Measurements from ENCODE around the gene ZNF239. TPM values are rescaled to one million over a fixed set of nuclear protein-coding genes. Genes with fewer than 3 reads are reported as not detected.
A peak's percentile ranks its signal among the peaks of the same experiment; 100 is the strongest.
"Not testable (repeated sequence)": the region's sequence is repeated elsewhere in the genome, so short reads cannot be mapped to it uniquely, and the experiment has no call there.

Gene ZNF239
- total and polyA plus RNA-seq, 9 donors, result 5.7 to 10.8 (median 7.1) TPM

GRCh38 chr10:43605850-43606322, 31.5 kb upstream of the ZNF239 start:
- no peak for DNase-seq
- Histone ChIP-seq H3K9me3 (replicated peaks; ENCODE audit: control insufficient read depth, low read depth, low read length) (no peaks in the 10 kb centered on the region), H3K27me3 (ENCODE audit: control insufficient read depth, insufficient read depth, low read length) (no peaks in the 10 kb centered on the region), H3K36me3 (ENCODE audit: control insufficient read depth, insufficient read depth, low read length) (peaks cover 13% of the 10 kb centered on the region), H3K27ac (ENCODE audit: low read length) (no peak overlapping the region), H3K4me3 (ENCODE audit: low read length) (peak overlapping the region; percentile 66), H3K4me1 (ENCODE audit: control insufficient read depth, insufficient read depth, low read length) (peaks cover 6% of the 10 kb centered on the region)
- whole genome bisulfite sequencing (ENCODE audit: insufficient coverage), result 52% methylated on average over 11 of the region's 12 CpGs

DNA sequence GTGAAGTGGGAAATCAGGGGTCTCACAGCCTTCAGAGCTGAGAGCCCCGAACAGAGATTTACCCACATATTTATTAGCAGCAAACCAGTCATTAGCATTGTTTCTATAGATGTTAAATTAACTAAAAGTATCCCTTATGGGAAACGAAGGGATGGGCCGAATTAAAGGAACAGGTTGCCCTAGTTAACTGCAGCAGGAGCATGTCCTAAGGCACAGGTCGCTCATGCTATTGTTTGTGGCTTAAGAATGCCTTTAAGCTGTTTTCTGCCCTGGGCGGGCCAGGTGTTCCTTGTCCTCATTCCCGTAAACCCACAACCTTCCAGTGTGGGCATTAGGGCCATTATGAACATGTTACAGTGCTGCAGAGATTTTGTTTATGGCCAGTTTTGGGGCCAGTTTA, 27.2 kb upstream of the ZNF239 start:
- H3K36me3 ChIP-seq (ENCODE audit: control insufficient read depth, insufficient read depth, low read length); H3K4me1 ChIP-seq (ENCODE audit: control insufficient read depth, insufficient read depth, low read length); H3K4me3 ChIP-seq (ENCODE audit: low read length); DNase-seq; H3K27me3 ChIP-seq (ENCODE audit: control insufficient read depth, insufficient read depth, low read length); H3K9me3 ChIP-seq (replicated peaks; ENCODE audit: control insufficient read depth, low read depth, low read length); H3K27ac ChIP-seq (ENCODE audit: low read length): not testable (repeated sequence)
- no CpG with 5 or more reads among the region's 6 CpGs for WGBS (ENCODE audit: insufficient coverage)

- no peaks in the 10 kb centered on the region for H3K9me3 ChIP-seq (replicated peaks; ENCODE audit: control insufficient read depth, low read depth, low read length)
- no peak overlapping the region for H3K27ac ChIP-seq (ENCODE audit: low read length)
- WGBS (ENCODE audit: insufficient coverage), result no CpG with 5 or more reads among the region's 2 CpGs
Observed at GRCh38 chr10:43599333-43599732, 24.9 kb upstream of the ZNF239 start.

DNA sequence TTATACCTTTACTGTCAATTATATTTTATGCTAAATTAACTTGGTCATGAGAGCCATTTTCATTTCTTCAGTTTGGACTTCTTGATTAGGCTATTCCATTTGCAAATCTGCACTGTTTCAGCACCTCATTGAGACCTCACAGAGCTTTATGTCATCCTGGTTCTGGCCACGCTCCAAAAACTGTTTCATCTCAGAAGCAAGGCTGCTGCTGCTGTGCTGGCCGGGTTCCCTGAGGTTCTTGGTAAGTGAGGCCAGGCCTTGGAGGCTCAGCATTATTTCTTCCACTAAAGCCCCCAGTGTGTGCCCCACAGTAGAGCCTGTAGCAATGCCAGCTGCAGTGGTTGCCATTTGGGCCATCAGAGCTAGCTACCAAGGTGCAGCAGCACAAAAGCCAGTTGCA, 24.0 kb upstream of the ZNF239 start:
- Histone ChIP-seq H3K27ac (ENCODE audit: low read length) (no peak overlapping the region), H3K36me3 (ENCODE audit: control insufficient read depth, insufficient read depth, low read length) (no peaks in the 10 kb centered on the region), H3K4me3 (ENCODE audit: low read length) (no peak overlapping the region), H3K27me3 (ENCODE audit: control insufficient read depth, insufficient read depth, low read length) (no peaks in the 10 kb centered on the region), H3K4me1 (ENCODE audit: control insufficient read depth, insufficient read depth, low read length) (peaks cover 18% of the 10 kb centered on the region), H3K9me3 (replicated peaks; ENCODE audit: control insufficient read depth, low read depth, low read length) (no peaks in the 10 kb centered on the region)
- DNase-seq, result peak; percentile 46
- 0% methylated on average over 1 of the region's 2 CpGs for WGBS (ENCODE audit: insufficient coverage)

More at GRCh38 chr10:43599333-43599732, 24.9 kb upstream of the ZNF239 start:
- Histone ChIP-seq H3K4me1 (ENCODE audit: control insufficient read depth, insufficient read depth, low read length) (peaks cover 18% of the 10 kb centered on the region), H3K36me3 (ENCODE audit: control insufficient read depth, insufficient read depth, low read length) (no peaks in the 10 kb centered on the region), H3K4me3 (ENCODE audit: low read length) (no peak overlapping the region), H3K27me3 (ENCODE audit: control insufficient read depth, insufficient read depth, low read length) (no peaks in the 10 kb centered on the region)
- no peak for DNase-seq

DNA sequence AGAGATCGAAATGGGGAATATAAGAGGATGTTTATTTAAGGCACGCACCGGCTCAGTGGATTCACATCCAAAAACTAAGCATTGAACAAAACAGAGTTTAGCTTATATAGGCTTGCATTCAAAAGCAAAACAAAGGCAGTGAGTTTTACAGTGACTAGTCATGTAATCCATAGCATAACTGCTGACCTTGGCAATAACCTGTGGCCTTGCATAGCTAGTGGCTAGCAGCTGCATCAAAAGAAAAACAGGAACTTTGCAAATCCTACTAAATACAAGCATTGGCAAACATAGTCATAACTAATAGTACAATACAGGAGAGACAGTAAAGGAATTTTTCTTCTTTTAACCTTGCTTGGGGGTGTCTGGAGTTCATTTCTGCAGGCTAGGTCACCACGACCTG, 22.1 kb upstream of the ZNF239 start:
- Histone ChIP-seq H3K27me3 (ENCODE audit: control insufficient read depth, insufficient read depth, low read length) (peaks cover 2% of the 10 kb centered on the region), H3K4me3 (ENCODE audit: low read length) (no peak overlapping the region), H3K27ac (ENCODE audit: low read length) (no peak overlapping the region), H3K36me3 (ENCODE audit: control insufficient read depth, insufficient read depth, low read length) (no peaks in the 10 kb centered on the region), H3K4me1 (ENCODE audit: control insufficient read depth, insufficient read depth, low read length) (peaks cover 18% of the 10 kb centered on the region), H3K9me3 (replicated peaks; ENCODE audit: control insufficient read depth, low read depth, low read length) (no peaks in the 10 kb centered on the region)
- peak; percentile 27 for DNase-seq
- WGBS (ENCODE audit: insufficient coverage), result no CpG with 5 or more reads among the region's 4 CpGs

DNA sequence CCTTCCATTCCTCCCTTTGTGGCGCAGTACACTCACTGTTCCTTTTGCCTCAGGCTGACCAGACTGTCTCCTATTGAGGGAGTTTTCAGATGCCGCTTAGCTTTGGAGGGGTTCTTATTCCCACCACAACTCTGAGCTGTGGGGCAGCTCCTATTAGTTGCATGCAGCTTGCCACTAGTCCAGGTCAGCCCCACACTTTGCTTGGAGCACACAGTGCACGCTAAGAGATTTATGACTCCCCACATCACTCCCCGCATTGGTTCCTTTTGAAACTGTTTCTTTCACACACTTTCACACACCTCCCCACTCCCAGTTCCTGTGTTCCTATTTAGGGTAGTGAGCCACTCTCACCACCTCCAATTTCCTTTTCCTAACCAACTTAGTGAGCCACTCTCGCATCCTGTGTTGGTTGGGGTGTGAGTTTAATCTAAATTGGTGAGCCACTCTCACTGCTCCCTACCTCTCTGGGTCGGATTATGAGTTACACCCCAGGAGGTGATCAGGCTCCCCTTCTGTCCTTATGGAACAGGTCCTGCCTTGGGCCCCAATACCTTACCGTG, 21.4 kb upstream of the ZNF239 start:
- 40% methylated on average over 3 of the region's 7 CpGs for WGBS (ENCODE audit: insufficient coverage)
- H3K4me3 ChIP-seq (ENCODE audit: low read length), result no peak overlapping the region
- no peak for DNase-seq
- peaks cover 2% of the 10 kb centered on the region for H3K27me3 ChIP-seq (ENCODE audit: control insufficient read depth, insufficient read depth, low read length)
- peaks cover 18% of the 10 kb centered on the region for H3K4me1 ChIP-seq (ENCODE audit: control insufficient read depth, insufficient read depth, low read length)
- H3K9me3 ChIP-seq (replicated peaks; ENCODE audit: control insufficient read depth, low read depth, low read length), result no peaks in the 10 kb centered on the region
- no peak overlapping the region for H3K27ac ChIP-seq (ENCODE audit: low read length)
- no peaks in the 10 kb centered on the region for H3K36me3 ChIP-seq (ENCODE audit: control insufficient read depth, insufficient read depth, low read length)

DNA sequence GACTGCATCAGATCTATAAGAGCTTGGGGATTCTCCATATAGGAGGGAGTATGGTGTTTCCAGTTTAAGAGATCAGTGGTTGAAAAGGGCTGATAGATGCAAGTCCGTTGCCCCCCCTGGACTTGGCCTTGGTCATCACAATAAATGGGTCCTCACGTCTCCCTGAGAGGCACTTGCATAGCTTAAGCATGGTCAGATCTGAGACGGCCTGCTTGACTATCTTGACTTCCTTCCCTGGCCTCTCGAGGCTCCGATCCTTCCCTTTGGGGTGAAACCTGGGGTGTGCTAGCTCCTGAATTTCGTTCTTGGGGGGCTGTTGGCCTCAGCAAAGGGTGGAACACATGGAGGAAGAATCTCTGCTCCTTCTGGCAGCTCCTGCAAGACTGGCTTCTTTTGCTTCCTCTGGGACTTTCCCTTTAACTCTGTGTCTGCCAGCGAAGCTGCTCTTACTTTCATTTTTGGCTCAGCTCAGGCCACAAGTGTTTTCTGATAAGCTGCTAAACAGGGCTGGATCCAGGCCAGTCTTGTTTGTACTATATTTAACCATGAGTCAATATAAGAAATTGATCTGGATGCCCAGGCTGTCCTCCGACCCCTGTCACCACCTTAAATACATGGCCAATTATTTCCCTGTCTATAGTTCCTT, 20.7 kb upstream of the ZNF239 start:
- peaks cover 2% of the 10 kb centered on the region for H3K27me3 ChIP-seq (ENCODE audit: control insufficient read depth, insufficient read depth, low read length)
- no peaks in the 10 kb centered on the region for H3K9me3 ChIP-seq (replicated peaks; ENCODE audit: control insufficient read depth, low read depth, low read length)
- 24% methylated on average over 6 of the region's 8 CpGs for WGBS (ENCODE audit: insufficient coverage)
- peak; percentile 58 for DNase-seq
- H3K36me3 ChIP-seq (ENCODE audit: control insufficient read depth, insufficient read depth, low read length), result no peaks in the 10 kb centered on the region
- no peak overlapping the region for H3K27ac ChIP-seq (ENCODE audit: low read length)
- H3K4me3 ChIP-seq (ENCODE audit: low read length), result no peak overlapping the region
- H3K4me1 ChIP-seq (ENCODE audit: control insufficient read depth, insufficient read depth, low read length), result peaks cover 18% of the 10 kb centered on the region

GRCh38 chr10:43591303-43591904, 17.0 kb upstream of the ZNF239 start:
- Histone ChIP-seq H3K27me3 (ENCODE audit: control insufficient read depth, insufficient read depth, low read length) (peaks cover 2% of the 10 kb centered on the region), H3K27ac (ENCODE audit: low read length) (no peak overlapping the region), H3K4me3 (ENCODE audit: low read length) (no peak overlapping the region), H3K9me3 (replicated peaks; ENCODE audit: control insufficient read depth, low read depth, low read length) (no peaks in the 10 kb centered on the region), H3K36me3 (ENCODE audit: control insufficient read depth, insufficient read depth, low read length) (no peaks in the 10 kb centered on the region), H3K4me1 (ENCODE audit: control insufficient read depth, insufficient read depth, low read length) (peaks cover 14% of the 10 kb centered on the region)
- DNase-seq, result no peak
- no CpG with 5 or more reads among the region's 5 CpGs for WGBS (ENCODE audit: insufficient coverage)

GRCh38 chr10:43586730-43587115, 12.3 kb upstream of the ZNF239 start:
- H3K9me3 ChIP-seq (replicated peaks; ENCODE audit: control insufficient read depth, low read depth, low read length); H3K4me1 ChIP-seq (ENCODE audit: control insufficient read depth, insufficient read depth, low read length): not testable (repeated sequence)
- no CpG with 5 or more reads among the region's 3 CpGs for WGBS (ENCODE audit: insufficient coverage)

DNA sequence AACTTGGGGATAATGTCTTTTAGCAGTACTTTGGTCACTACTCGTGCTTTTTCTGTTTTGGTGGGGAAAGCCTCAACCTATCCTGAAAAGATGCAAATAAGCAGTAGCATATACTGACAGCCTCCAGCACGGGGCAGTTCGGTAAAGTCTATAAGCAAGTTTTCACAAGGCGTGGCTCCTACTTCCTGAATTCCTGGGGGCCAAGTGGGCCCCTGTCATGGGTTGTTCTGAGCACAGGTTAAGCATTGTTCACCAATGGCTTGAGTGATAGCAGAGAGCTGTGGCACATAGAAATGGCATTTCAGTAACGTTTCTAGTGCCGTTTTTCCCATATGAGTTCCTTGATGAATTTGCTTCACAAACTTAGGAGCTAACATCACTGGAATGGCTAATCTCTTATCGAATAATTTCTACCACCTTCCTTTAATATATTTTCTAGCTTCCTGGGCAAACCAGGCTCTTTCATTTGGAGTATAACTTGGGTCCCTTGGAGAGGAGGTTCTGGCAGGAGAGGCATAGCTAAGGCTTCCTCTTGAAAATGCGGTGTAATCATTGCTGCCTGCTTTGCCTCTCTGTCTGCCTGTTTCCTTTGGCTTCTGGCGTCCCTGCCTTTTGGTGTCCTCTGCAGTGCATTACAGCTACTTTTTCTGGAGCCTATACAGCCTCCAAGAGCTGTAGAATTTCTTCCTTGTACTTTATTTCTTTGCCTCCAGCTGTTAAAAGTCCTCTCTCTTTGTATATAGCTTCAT, 11.7 kb upstream of the ZNF239 start:
- WGBS (ENCODE audit: insufficient coverage), result 72% methylated on average over 6 of the region's 9 CpGs
- Histone ChIP-seq H3K27ac (ENCODE audit: low read length) (no peak overlapping the region), H3K4me3 (ENCODE audit: low read length) (no peak overlapping the region), H3K27me3 (ENCODE audit: control insufficient read depth, insufficient read depth, low read length) (no peaks in the 10 kb centered on the region), H3K4me1 (ENCODE audit: control insufficient read depth, insufficient read depth, low read length) (no peaks in the 10 kb centered on the region), H3K9me3 (replicated peaks; ENCODE audit: control insufficient read depth, low read depth, low read length) (no peaks in the 10 kb centered on the region), H3K36me3 (ENCODE audit: control insufficient read depth, insufficient read depth, low read length) (no peaks in the 10 kb centered on the region)
- no peak for DNase-seq

More at GRCh38 chr10:43586730-43587115, 12.3 kb upstream of the ZNF239 start:
- not testable (repeated sequence) for DNase-seq; H3K36me3 ChIP-seq (ENCODE audit: control insufficient read depth, insufficient read depth, low read length); H3K27me3 ChIP-seq (ENCODE audit: control insufficient read depth, insufficient read depth, low read length); H3K27ac ChIP-seq (ENCODE audit: low read length); H3K4me3 ChIP-seq (ENCODE audit: low read length)

Measured in muscle of leg (tissue), 11 donors.